ENCODE results near the gene PVALEF. TPM values are rescaled to one million over a fixed set of nuclear protein-coding genes. Genes with fewer than 3 reads are reported as not detected.

The PVALEF gene
- total RNA-seq, 1 donor from 2014 or later = not detected

- peaks cover 2% of the 10 kb centered on the region for H3K27me3 Mint-ChIP-seq
- H3K36me3 Mint-ChIP-seq (ENCODE audit: insufficient read depth) = peaks cover 1% of the 10 kb centered on the region
- H3K27ac Mint-ChIP-seq = no peak overlapping the region
- peaks cover 1% of the 10 kb centered on the region for H3K4me1 Mint-ChIP-seq (ENCODE audit: low read depth)
- no peak overlapping the region for H3K4me3 Mint-ChIP-seq (ENCODE audit: low read depth)
- no peak for DNase-seq (ENCODE audit: low spot score, unreplicated experiment)
- TF ChIP-seq, protein P1, sequence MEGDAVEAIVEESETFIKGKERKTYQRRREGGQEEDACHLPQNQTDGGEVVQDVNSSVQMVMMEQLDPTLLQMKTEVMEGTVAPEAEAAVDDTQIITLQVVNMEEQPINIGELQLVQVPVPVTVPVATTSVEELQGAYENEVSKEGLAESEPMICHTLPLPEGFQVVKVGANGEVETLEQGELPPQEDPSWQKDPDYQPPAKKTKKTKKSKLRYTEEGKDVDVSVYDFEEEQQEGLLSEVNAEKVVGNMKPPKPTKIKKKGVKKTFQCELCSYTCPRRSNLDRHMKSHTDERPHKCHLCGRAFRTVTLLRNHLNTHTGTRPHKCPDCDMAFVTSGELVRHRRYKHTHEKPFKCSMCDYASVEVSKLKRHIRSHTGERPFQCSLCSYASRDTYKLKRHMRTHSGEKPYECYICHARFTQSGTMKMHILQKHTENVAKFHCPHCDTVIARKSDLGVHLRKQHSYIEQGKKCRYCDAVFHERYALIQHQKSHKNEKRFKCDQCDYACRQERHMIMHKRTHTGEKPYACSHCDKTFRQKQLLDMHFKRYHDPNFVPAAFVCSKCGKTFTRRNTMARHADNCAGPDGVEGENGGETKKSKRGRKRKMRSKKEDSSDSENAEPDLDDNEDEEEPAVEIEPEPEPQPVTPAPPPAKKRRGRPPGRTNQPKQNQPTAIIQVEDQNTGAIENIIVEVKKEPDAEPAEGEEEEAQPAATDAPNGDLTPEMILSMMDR (IDR thresholded peaks at IDR 0.05; ENCODE audit: unreplicated experiment) = no peak
- no peaks in the 10 kb centered on the region for H3K9me3 Mint-ChIP-seq (ENCODE audit: low read depth)
Measured at GRCh38 chr17:81121841-81122733, 43.2 kb upstream of the PVALEF start.

DNA sequence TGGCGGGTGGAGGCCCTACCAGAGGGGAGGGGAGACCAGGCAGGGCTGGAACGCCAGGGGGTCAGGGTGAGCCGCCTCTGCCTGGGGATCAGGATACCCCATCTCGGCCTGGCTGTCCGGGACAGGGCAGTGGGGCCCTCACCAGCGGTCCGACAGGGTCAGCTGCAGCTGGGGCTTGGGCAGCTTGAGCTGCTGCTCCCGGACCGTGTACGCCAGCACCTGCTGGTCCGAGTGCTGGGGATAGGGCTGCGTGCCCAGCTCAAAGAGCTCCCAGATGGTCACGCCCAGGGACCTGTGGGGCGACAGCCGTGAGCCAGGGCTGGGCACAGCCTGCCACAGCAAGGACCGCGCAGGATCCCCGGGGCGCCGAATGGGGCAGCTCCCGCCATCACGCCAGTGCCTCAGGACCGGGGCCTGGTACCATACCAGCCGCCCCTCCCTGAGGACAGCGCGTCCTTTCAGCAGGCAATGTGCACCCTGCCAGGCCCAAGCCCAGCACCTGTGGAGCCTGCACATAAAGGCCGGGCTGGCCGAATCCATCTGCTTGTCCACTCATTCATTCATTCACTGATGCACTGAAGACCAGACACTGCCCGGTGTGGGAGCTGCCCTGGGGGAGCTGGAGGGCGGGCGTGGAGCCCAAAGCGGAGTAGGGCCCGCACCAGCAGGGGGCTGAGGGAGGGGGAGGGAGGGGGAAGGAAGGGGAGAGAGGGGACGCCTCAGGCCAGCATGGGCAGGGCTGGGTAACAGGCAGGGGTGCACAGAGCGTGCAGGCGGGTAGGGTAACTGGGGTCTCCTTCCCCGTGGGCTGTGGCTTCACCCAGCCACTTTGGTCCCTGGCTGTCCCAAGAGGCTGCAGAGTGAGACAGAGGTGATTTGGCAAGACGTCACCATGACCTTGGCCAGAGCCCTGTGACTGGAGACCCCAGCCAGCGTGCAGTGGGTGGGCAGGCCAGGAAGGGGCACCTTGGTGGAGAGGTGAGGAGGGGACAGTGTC, 42.0 kb upstream of the PVALEF start:
- TF ChIP-seq, protein P1 (IDR thresholded peaks at IDR 0.05; ENCODE audit: unreplicated experiment) = no peak
- Mint-ChIP-seq H3K4me3 (ENCODE audit: low read depth) (no peak overlapping the region), H3K27me3 (peaks cover 2% of the 10 kb centered on the region), H3K27ac (no peak overlapping the region), H3K36me3 (ENCODE audit: insufficient read depth) (no peaks in the 10 kb centered on the region), H3K9me3 (ENCODE audit: low read depth) (no peaks in the 10 kb centered on the region), H3K4me1 (ENCODE audit: low read depth) (peaks cover 1% of the 10 kb centered on the region)
- DNase-seq (ENCODE audit: low spot score, unreplicated experiment) = no peak

GRCh38 chr17:81124377-81124776, 40.9 kb upstream of the PVALEF start:
- H3K9me3 Mint-ChIP-seq (ENCODE audit: low read depth) = no peaks in the 10 kb centered on the region
- no peak overlapping the region for H3K4me3 Mint-ChIP-seq (ENCODE audit: low read depth)
- DNase-seq (ENCODE audit: low spot score, unreplicated experiment) = no peak
- no peak overlapping the region for H3K27ac Mint-ChIP-seq
- no peaks in the 10 kb centered on the region for H3K4me1 Mint-ChIP-seq (ENCODE audit: low read depth)
- TF ChIP-seq, protein P1 (IDR thresholded peaks at IDR 0.05; ENCODE audit: unreplicated experiment) = no peak
- H3K36me3 Mint-ChIP-seq (ENCODE audit: insufficient read depth) = no peaks in the 10 kb centered on the region
- H3K27me3 Mint-ChIP-seq = no peaks in the 10 kb centered on the region

- Mint-ChIP-seq H3K36me3 (ENCODE audit: insufficient read depth) (no peaks in the 10 kb centered on the region), H3K27ac (no peak overlapping the region), H3K27me3 (no peaks in the 10 kb centered on the region), H3K4me3 (ENCODE audit: low read depth) (no peak overlapping the region), H3K9me3 (ENCODE audit: low read depth) (no peaks in the 10 kb centered on the region), H3K4me1 (ENCODE audit: low read depth) (no peaks in the 10 kb centered on the region)
- TF ChIP-seq, protein P1 (IDR thresholded peaks at IDR 0.05; ENCODE audit: unreplicated experiment) = no peak
- no peak for DNase-seq (ENCODE audit: low spot score, unreplicated experiment)
Measured at GRCh38 chr17:81125573-81126081, 39.7 kb upstream of the PVALEF start.
